K562 (cell line): ENCODE measurements around the gene PSMA8. TPM values are rescaled to one million over a fixed set of nuclear protein-coding genes. Genes with fewer than 3 reads are reported as not detected.

ENCODE experiments used
- ATAC-seq: fragments of 200-7000 bp; cut with Tn5 transposase; 3 replicates; pipeline ENCODE4 v1.9.1; 2020; ENCODE audit warnings: moderate library complexity
- BruUV-seq: library from RNA; stranded (reverse); fragments of 400-500 nt; replicated peaks from 2 replicates; lab custom pipeline; 2021; lab: Mats Ljungman, UMichigan
- CTCF ChIA-PET: fragments of 300-600 bp; formaldehyde crosslinking; extraction: SDS; loops from one replicate; lab custom pipeline; 2021; ENCODE audit warnings: low intra/inter-chr PET ratio; lab: Yijun Ruan, JAX
- POLR2A ChIA-PET: fragments of 300-600, 350-650 bp; sonication (Branson Sonifier 250); formaldehyde crosslinking; extraction: SDS; loops from one replicate; lab custom pipeline; 2021; ENCODE audit warnings: antibody characterized with exemption, inconsistent platforms; lab: Yijun Ruan, JAX
- DNase-seq, 4 experiments: peaks; one replicate each; pipeline versions ENCODE4 v3.0.0 to v3.0.0-alpha.2; 2011 to 2018; ENCODE audit warnings: low spot score in 3 of 4, mixed read lengths in 3 of 4; ENCODE audit errors: extremely low read depth in 1 of 4
- FAIRE-seq: peaks from 2 replicates; lab custom pipeline; 2011; peaks lifted over from hg19 to GRCh38; lab: Jason Lieb, UNC
- H2AFZ ChIP-seq: 2 replicates; pipeline ENCODE4 v1.6.0; 2011; ENCODE audit warnings: low read depth, low read length, control low read depth, inconsistent platforms
- H3K27ac ChIP-seq: fragments of 200-600 bp; 3 replicates; pipeline ENCODE4 v1.8.0; 2011; ENCODE audit warnings: low read depth, mild to moderate bottlenecking, control low read depth, inconsistent platforms, low read length, moderate library complexity, mixed read lengths; ENCODE audit errors: extremely low read depth
- H3K27me3 ChIP-seq, 2 experiments: fragments of 300-600 bp in 1 of 2; 2 replicates in 1 of 2; 3 replicates in 1 of 2; pipeline versions ENCODE4 v1.6.0 to v1.8.0; 2011; ENCODE audit warnings: inconsistent platforms in 2 of 2, low read length in 2 of 2, mild to moderate bottlenecking in 1 of 2, mixed read lengths in 1 of 2, moderate library complexity in 1 of 2; ENCODE audit not compliant: control insufficient read depth in 2 of 2, insufficient read depth in 2 of 2
- H3K36me3 ChIP-seq: fragments of 300-600 bp; 3 replicates; pipeline ENCODE4 v1.8.0; 2011; ENCODE audit warnings: mild to moderate bottlenecking, low read length, inconsistent platforms; ENCODE audit not compliant: control insufficient read depth, insufficient read depth
- H3K4me1 ChIP-seq, 2 experiments: fragments of 200-600 bp in 1 of 2; replicated peaks in 1 of 2; 2 replicates in 1 of 2; 3 replicates in 1 of 2; pipeline versions ENCODE4 v1.5.1 to v1.8.0; 2011; ENCODE audit warnings: inconsistent platforms in 2 of 2, low read length in 2 of 2, mild to moderate bottlenecking in 1 of 2, mixed read lengths in 1 of 2, moderate library complexity in 1 of 2; ENCODE audit not compliant: control insufficient read depth in 2 of 2, insufficient read depth in 2 of 2
- H3K4me2 ChIP-seq: 2 replicates; pipeline ENCODE4 v1.6.1; 2011; ENCODE audit warnings: low read length, control low read depth, inconsistent platforms, mixed read lengths; ENCODE audit not compliant: insufficient read depth
- H3K4me3 ChIP-seq: fragments of 200-600 bp; sonication (generic), shearing (Covaris generic); 2 replicates; pipeline ENCODE4 v1.5.1; 2016; ENCODE audit warnings: control low read depth, inconsistent platforms
- H3K79me2 ChIP-seq: fragments of 200-600 bp; 3 replicates; pipeline ENCODE4 v1.8.0; 2011; ENCODE audit warnings: low read length, inconsistent platforms; ENCODE audit not compliant: control insufficient read depth, insufficient read depth
- H3K9ac ChIP-seq, 2 experiments: 2 replicates each; pipeline versions ENCODE4 v1.6.0 to v1.6.1; 2011; ENCODE audit warnings: low read depth in 2 of 2, low read length in 2 of 2, control low read depth in 1 of 2, inconsistent platforms in 1 of 2, mild to moderate bottlenecking in 1 of 2, mixed read lengths in 1 of 2; ENCODE audit not compliant: insufficient read depth in 1 of 2
- H3K9me1 ChIP-seq: one replicate; pipeline ENCODE4 v1.6.0; 2011; ENCODE audit warnings: inconsistent platforms, mild to moderate bottlenecking, low read length, moderate library complexity; ENCODE audit not compliant: control insufficient read depth, insufficient read depth
- H3K9me3 ChIP-seq: replicated peaks from 2 replicates; pipeline ENCODE4 v1.5.1; 2011; ENCODE audit warnings: low read depth, low read length, inconsistent platforms; ENCODE audit not compliant: control insufficient read depth, insufficient read depth
- H4K20me1 ChIP-seq: replicated peaks from 2 replicates; pipeline ENCODE4 v1.6.1; 2011; ENCODE audit warnings: low read length, inconsistent platforms, mixed read lengths; ENCODE audit not compliant: control insufficient read depth, insufficient read depth
- DNMT1 ChIP-seq: fragments of 450-650 bp; IDR thresholded peaks from 2 replicates; pipeline ENCODE4 v1.6.1; 2016; ENCODE audit warnings: antibody characterized with exemption, mild to moderate bottlenecking
- EGR1 ChIP-seq: fragments of 450-650 bp; conservative IDR thresholded peaks from 2 replicates; pipeline ENCODE4 v1.6.1; 2017; ENCODE audit warnings: mild to moderate bottlenecking
- ETS1 ChIP-seq: conservative IDR thresholded peaks from 2 replicates; pipeline ENCODE4 v1.6.1; 2011; ENCODE audit warnings: low read depth, mild to moderate bottlenecking, low read length; ENCODE audit not compliant: control insufficient read depth
- NFIX ChIP-seq: fragments of 250-450 bp; sonication (Bioruptor Pico); IDR thresholded peaks from 2 replicates; pipeline ENCODE4 v1.4.0; 2020; ENCODE audit warnings: low read depth, mild to moderate bottlenecking, moderate library complexity
- NUFIP1 ChIP-seq: fragments of 450-650 bp; IDR thresholded peaks from 2 replicates; pipeline ENCODE4 v1.6.1; 2018; ENCODE audit not compliant: partially characterized antibody
- PHB ChIP-seq: fragments of 250-450 bp; sonication (Bioruptor Pico); IDR thresholded peaks from 2 replicates; pipeline ENCODE4 v1.5.0; 2021
- SRF ChIP-seq, 2 experiments: fragments of 250-450, 450-650 bp in 1 of 2; sonication (Bioruptor Pico) in 1 of 2; sonication (generic) in 1 of 2; formaldehyde crosslinking; IDR thresholded peaks; 2 replicates each; pipeline versions ENCODE4 v1.5.0 to v1.5.1; 2020 to 2022; ENCODE audit warnings: mild to moderate bottlenecking in 1 of 2, missing genetic modification reagents in 1 of 2
- TRIM24 ChIP-seq, 2 experiments: fragments of 450-650 bp; IDR thresholded peaks; 2 replicates each; pipeline ENCODE4 v1.6.1; 2016
- TSHZ1 ChIP-seq: fragments of 250-450 bp; sonication (Bioruptor Pico); IDR thresholded peaks from 2 replicates; pipeline ENCODE4 v1.4.0; 2020; ENCODE audit warnings: mild to moderate bottlenecking, moderate library complexity
- WHSC1 ChIP-seq: IDR thresholded peaks from one replicate; pipeline ENCODE4 v1.6.1; 2012; ENCODE audit warnings: low read length, control low read depth, inconsistent platforms
- ZBTB2 ChIP-seq: fragments of 450-650 bp; IDR thresholded peaks from 2 replicates; pipeline ENCODE4 v1.6.1; 2016; ENCODE audit warnings: antibody characterized with exemption
- ZNF12 ChIP-seq: sonication (generic); formaldehyde crosslinking; IDR thresholded peaks from 2 replicates; pipeline ENCODE4 v1.4.0; 2020; ENCODE audit warnings: mild to moderate bottlenecking, missing genetic modification reagents
- ZNF124 ChIP-seq: sonication (generic); formaldehyde crosslinking; IDR thresholded peaks from 2 replicates; pipeline ENCODE4 v1.8.1; 2022; ENCODE audit warnings: missing genetic modification reagents
- ZNF445 ChIP-seq: fragments of 250-450 bp; sonication (Bioruptor Pico); IDR thresholded peaks from 2 replicates; pipeline ENCODE4 v1.4.0; 2020; ENCODE audit warnings: low read depth, mild to moderate bottlenecking, moderate library complexity
- WGBS: fragments of 100-300 bp; shearing (Covaris generic); methylation state at CpG from one replicate; pipeline ENCODE4 v1.1.6; 2016; ENCODE audit warnings: low coverage, mixed read lengths; ENCODE audit not compliant: insufficient coverage; ENCODE audit errors: missing lambda C conversion rate; 5-methylcytosine and 5-hydroxymethylcytosine counted together
- in situ Hi-C: fragments of 300-500 bp; cut with MboI; formaldehyde crosslinking; loops from 4 replicates; pipeline ENCODE4 v1.15.0; 2018; ENCODE audit warnings: inconsistent platforms, mixed read lengths
- intact Hi-C: fragments of 100-400 bp; cut with micrococcal nuclease; formaldehyde crosslinking; loops from 2 replicates; pipeline ENCODE4 v1.14.2; 2022
- polyA plus RNA-seq, 8 experiments: library from polyadenylated mRNA; depleted of rRNA in 4 of 8; stranded (reverse) in 5 of 8; unstranded in 3 of 8; fragments of >200 nt; fragmentation: Nextera tagmentation in 2 of 8; fragmentation: Illumina TruSeq in 1 of 8; extraction: Ambion mirVana in 2 of 8; extraction: Trizol in 1 of 8; gene quantifications; 2 replicates each; pipeline versions ENCODE4 v1.2.1 to v1.2.3, GENCODE V29; 2011 to 2014; ENCODE audit warnings: inconsistent platforms in 1 of 8, missing spikeins in 1 of 8
- total RNA-seq, 7 experiments: library from RNA; depleted of rRNA in 6 of 7; stranded (reverse); fragments of >200 nt in 6 of 7; fragmentation: Illumina TruSeq in 2 of 7; extraction: Trizol in 2 of 7; gene quantifications; 2 replicates each; pipeline versions ENCODE4 v1.2.1 to v1.2.3, GENCODE V29; 2011 to 2021; ENCODE audit warnings: low replicate concordance in 1 of 7

Gene PSMA8
- total and polyA plus RNA-seq, 9 of the 15 experiments (the other 6 are each of a cell fraction or from before 2014, with no cell fraction given): not detected

- Histone ChIP-seq H3K4me3 (no peak overlapping the region), H3K4me1 (no peaks in the 10 kb centered on the region), H2AFZ (no peak overlapping the region)
- in situ Hi-C loops: no loop called here
- ChIA-PET CTCF (no interaction called here), POLR2A (interaction anchor here (1.0 kb wide), 1 partner anchor 21 kb away, joined by 3 read pairs; no protein-coding TSS in a partner anchor)
- FAIRE-seq: no peak
- ATAC-seq: no peak
- no peak for DNase-seq
- TF ChIP-seq ZNF124 (CRISPR knock-in tag): no peak
- TF ChIP-seq ETS1: no peak
- no peak for TF ChIP-seq TSHZ1
- TF ChIP-seq WHSC1: no peak
- TF ChIP-seq NUFIP1: no peak
- no peak for TF ChIP-seq PHB
- TF ChIP-seq ZNF12: no peak
- TF ChIP-seq SRF (CRISPR knock-in tag; IDR thresholded peaks at IDR 0.05): no peak
- no peak for TF ChIP-seq ZBTB2
- no peak for TF ChIP-seq NFIX (CRISPR knock-in tag)
- TF ChIP-seq ZNF445: no peak
- TF ChIP-seq DNMT1: no peak
- no peak for TF ChIP-seq TRIM24 (IDR thresholded peaks at IDR 0.05)
- no peak for TF ChIP-seq EGR1
- TF ChIP-seq, all 486 proteins: peak for 0
- Histone ChIP-seq H4K20me1 (no peaks in the 10 kb centered on the region), H3K9me1 (no peaks in the 10 kb centered on the region), H3K9ac (no peak overlapping the region), H3K4me2 (no peak overlapping the region), H3K79me2 (no peaks in the 10 kb centered on the region), H3K27ac (no peak overlapping the region), H3K27me3 (no peaks in the 10 kb centered on the region; a peak in 1 of 5 replicates), H3K36me3 (no peaks in the 10 kb centered on the region), H3K9me3 (no peaks in the 10 kb centered on the region)
- WGBS: 0% methylated on average over 3 of the region's 3 CpGs
- BruUV-seq: no TSS peak
- intact Hi-C loops: no loop called here
These were observed 23.7 kb downstream of the PSMA8 start for GRCh38 chr18:26157326-26157725.
